NT2/D1 (cell line): Measurements from ENCODE around the gene ZNF792.
"Not testable (repeated sequence)": the region's sequence is repeated elsewhere in the genome, so short reads cannot be mapped to it uniquely, and the experiment has no call there.

Experiments
- DNase-seq: peaks from one replicate; pipeline ENCODE4 v3.0.0-alpha.2; 2011; ENCODE audit warnings: low read depth, low spot score
- H3K27me3 ChIP-seq: 2 replicates; pipeline ENCODE4 v1.6.0; 2011; ENCODE audit warnings: mild to moderate bottlenecking; ENCODE audit not compliant: insufficient read length, insufficient read depth
- H3K36me3 ChIP-seq: 2 replicates; pipeline ENCODE4 v1.6.1; 2011; ENCODE audit warnings: mild to moderate bottlenecking, low read length, mixed read lengths; ENCODE audit not compliant: insufficient read depth, insufficient read length
- H3K4me1 ChIP-seq: 2 replicates; pipeline ENCODE4 v1.5.1; 2011; ENCODE audit not compliant: insufficient read depth, insufficient read length
- H3K4me3 ChIP-seq: 2 replicates; pipeline ENCODE4 v1.5.1; 2011; ENCODE audit warnings: low read depth; ENCODE audit not compliant: insufficient read length
- H3K9ac ChIP-seq: 2 replicates; pipeline ENCODE4 v1.6.0; 2011; ENCODE audit warnings: low read depth; ENCODE audit not compliant: insufficient read length
- H3K9me3 ChIP-seq: 2 replicates; pipeline ENCODE4 v1.5.1; 2011; ENCODE audit warnings: mild to moderate bottlenecking, low read length; ENCODE audit not compliant: insufficient read depth
- SUZ12 ChIP-seq: IDR thresholded peaks from 2 replicates; pipeline ENCODE4 v1.6.1; 2011; ENCODE audit not compliant: insufficient read length, insufficient read depth; ENCODE audit errors: extremely low read depth
- YY1 ChIP-seq: IDR thresholded peaks from 2 replicates; pipeline ENCODE4 v1.6.1; 2011; ENCODE audit not compliant: insufficient read length, insufficient read depth
- ZNF274 ChIP-seq: IDR thresholded peaks from 2 replicates; pipeline ENCODE4 v1.6.1; 2011; ENCODE audit warnings: mild to moderate bottlenecking, low read depth, low read length

The ZNF792 gene

GRCh38 chr19:34995551-34995950 lies 31.5 kb upstream of the ZNF792 start:
- H3K27me3 ChIP-seq: no peaks in the 10 kb centered on the region
- no peak overlapping the region for H3K9ac ChIP-seq
- no peak overlapping the region for H3K4me3 ChIP-seq
- TF ChIP-seq ZNF274 (no peak), YY1 (no peak), SUZ12 (no peak)
- no peaks in the 10 kb centered on the region for H3K36me3 ChIP-seq
- DNase-seq: no peak
- peaks cover 4% of the 10 kb centered on the region for H3K4me1 ChIP-seq
- peaks cover 8% of the 10 kb centered on the region; the same call in 1 of the 2 replicates for H3K9me3 ChIP-seq

- Histone ChIP-seq H3K4me3 (no peak overlapping the region), H3K9ac (no peak overlapping the region), H3K9me3 (peaks cover 8% of the 10 kb centered on the region; the same call in 1 of the 2 replicates), H3K4me1 (peaks cover 4% of the 10 kb centered on the region), H3K27me3 (no peaks in the 10 kb centered on the region), H3K36me3 (no peaks in the 10 kb centered on the region)
- no peak for TF ChIP-seq SUZ12
- TF ChIP-seq YY1: no peak
- no peak for TF ChIP-seq ZNF274
- no peak for DNase-seq
Observed at GRCh38 chr19:34994643-34995541, 30.9 kb upstream of the ZNF792 start.

DNA sequence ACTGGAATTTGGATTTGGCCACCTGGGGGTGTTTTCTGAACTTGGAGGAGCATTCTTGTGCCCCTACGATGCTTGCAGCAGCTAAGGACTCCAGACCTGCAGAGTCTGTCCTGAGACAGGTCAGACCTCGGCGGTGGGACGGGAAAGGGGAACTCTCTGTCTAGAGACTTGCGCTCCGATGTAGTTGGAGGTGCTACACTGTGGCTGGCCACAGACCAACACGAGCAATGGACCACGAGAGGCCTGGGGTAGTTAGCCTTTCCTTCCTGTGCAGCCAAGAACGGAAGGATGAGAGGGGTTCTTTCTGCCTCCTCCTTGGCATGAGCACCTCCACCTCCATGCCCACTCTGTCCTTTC lies 30.2 kb upstream of the ZNF792 start:
- H3K27me3 ChIP-seq: no peaks in the 10 kb centered on the region
- H3K36me3 ChIP-seq: no peaks in the 10 kb centered on the region
- TF ChIP-seq YY1 (no peak), SUZ12 (no peak), ZNF274 (no peak)
- H3K9ac ChIP-seq: no peak overlapping the region
- H3K4me1 ChIP-seq: peaks cover 4% of the 10 kb centered on the region
- no peak for DNase-seq
- peaks cover 8% of the 10 kb centered on the region; the same call in 1 of the 2 replicates for H3K9me3 ChIP-seq
- no peak overlapping the region for H3K4me3 ChIP-seq

DNA sequence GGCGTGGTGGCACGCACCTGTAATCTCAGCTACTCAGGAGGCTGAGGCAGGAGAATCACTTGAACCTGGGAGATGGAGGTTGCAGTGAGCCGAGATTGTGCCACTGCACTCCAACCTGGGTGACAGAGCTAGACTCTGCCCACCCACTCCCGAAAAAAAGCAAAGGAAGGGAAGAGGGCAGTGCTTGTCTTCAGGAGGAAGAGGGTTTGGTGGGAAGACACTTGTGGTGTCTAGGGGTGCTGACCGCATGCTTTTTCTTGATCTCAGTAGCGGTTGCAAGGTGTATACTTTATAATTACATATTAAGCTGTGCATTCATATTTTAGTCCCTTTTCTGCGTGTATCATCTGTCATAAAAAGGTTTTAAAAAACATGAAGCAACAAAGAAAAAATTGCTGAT lies 28.6 kb upstream of the ZNF792 start:
- not testable (repeated sequence) for H3K9me3 ChIP-seq, H3K9ac ChIP-seq, H3K4me1 ChIP-seq, H3K27me3 ChIP-seq, H3K4me3 ChIP-seq, DNase-seq, H3K36me3 ChIP-seq

- H3K27me3 ChIP-seq: no peaks in the 10 kb centered on the region
- H3K4me3 ChIP-seq: no peak overlapping the region
- DNase-seq: no peak
- peaks cover 2% of the 10 kb centered on the region for H3K4me1 ChIP-seq
- H3K9me3 ChIP-seq: peaks cover 8% of the 10 kb centered on the region; the same call in 1 of the 2 replicates
- no peak overlapping the region for H3K9ac ChIP-seq
- no peaks in the 10 kb centered on the region for H3K36me3 ChIP-seq
- no peak for TF ChIP-seq ZNF274
- TF ChIP-seq YY1: no peak
- TF ChIP-seq SUZ12: no peak
Observed at GRCh38 chr19:34991542-34992333, 27.7 kb upstream of the ZNF792 start.

DNA sequence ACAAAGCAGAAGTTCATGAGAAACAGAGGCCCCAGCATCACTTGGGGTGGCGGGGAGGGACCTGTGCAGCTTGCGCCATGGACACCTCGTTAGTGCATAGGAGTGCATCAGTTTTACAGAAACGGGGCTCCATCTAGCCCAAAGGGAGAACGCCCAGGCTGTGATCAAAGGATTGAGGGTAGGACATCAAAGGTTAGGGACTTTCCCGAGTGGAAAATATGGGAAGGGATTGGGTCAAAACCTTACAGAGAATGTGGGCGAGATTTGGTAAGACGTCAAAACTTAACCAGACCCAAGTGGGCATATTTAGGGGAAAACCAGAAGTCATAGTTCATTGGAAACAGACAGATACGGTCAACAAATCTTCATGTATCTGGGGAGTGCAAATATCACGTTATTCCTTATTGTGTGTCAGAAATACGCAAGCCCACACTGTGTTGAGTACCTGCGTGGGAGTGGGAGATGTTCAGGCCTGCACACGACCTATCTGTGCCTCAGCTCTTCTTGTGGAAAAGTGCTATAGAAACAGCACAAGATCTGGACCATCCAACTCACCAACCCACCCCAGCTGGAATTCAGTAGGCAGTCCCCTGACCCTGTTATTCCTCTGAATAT lies 26.7 kb upstream of the ZNF792 start:
- Histone ChIP-seq H3K27me3 (no peaks in the 10 kb centered on the region), H3K4me1 (peaks cover 2% of the 10 kb centered on the region), H3K9ac (no peak overlapping the region), H3K4me3 (no peak overlapping the region), H3K9me3 (peaks cover 8% of the 10 kb centered on the region; the same call in 1 of the 2 replicates), H3K36me3 (no peaks in the 10 kb centered on the region)
- no peak for DNase-seq
- TF ChIP-seq SUZ12 (no peak), ZNF274 (no peak), YY1 (no peak)

GRCh38 chr19:34989298-34989697 lies 25.3 kb upstream of the ZNF792 start:
- Histone ChIP-seq H3K4me1 (peaks cover 3% of the 10 kb centered on the region), H3K9ac (no peak overlapping the region), H3K36me3 (no peaks in the 10 kb centered on the region), H3K27me3 (no peaks in the 10 kb centered on the region), H3K4me3 (no peak overlapping the region), H3K9me3 (no peaks in the 10 kb centered on the region; the same call in 1 of the 2 replicates)
- TF ChIP-seq SUZ12: no peak
- no peak for TF ChIP-seq YY1
- TF ChIP-seq ZNF274: no peak
- DNase-seq: no peak
